ENCODE data around the gene FCER1G.

The FCER1G gene

GRCh38 chr1:161215076-161215475, at the start of gene FCER1G:
FCER1G (plus strand) TSS chr1:161215295; CDS start chr1:161215322, 27 bp downstream.
- no peak within 1 kb of the TSS for H3K4me3 ChIP-seq (ENCODE audit: low read length)
- DNase-seq (ENCODE audit: low read depth): no peak
- TF ChIP-seq CTCF (conservative IDR thresholded peaks at IDR 0.05; ENCODE audit: low read length): no peak

- peak; percentile 98 for DNase-seq (ENCODE audit: low read depth)
- H3K4me3 ChIP-seq (ENCODE audit: low read length): peak within 1 kb of the TSS; percentile 92
- TF ChIP-seq CTCF (conservative IDR thresholded peaks at IDR 0.05; ENCODE audit: low read length): peak; percentile 59
Observed at GRCh38 chr1:161165742-161166668, 49.1 kb upstream of the FCER1G start, which contains the start of gene PPOX. PPOX (plus strand) TSS chr1:161166426; CDS start chr1:161166848, 422 bp downstream.

- no peak for DNase-seq (ENCODE audit: low read depth)
- peak overlapping the region; percentile 92 for H3K4me3 ChIP-seq (ENCODE audit: low read length)
- no peak for TF ChIP-seq CTCF (conservative IDR thresholded peaks at IDR 0.05; ENCODE audit: low read length)
Observed at GRCh38 chr1:161166669-161167548, 48.2 kb upstream of the FCER1G start.

GRCh38 chr1:161168906-161169305, 46.2 kb upstream of the FCER1G start:
- no peak overlapping the region for H3K4me3 ChIP-seq (ENCODE audit: low read length)
- DNase-seq (ENCODE audit: low read depth): no peak
- TF ChIP-seq CTCF (conservative IDR thresholded peaks at IDR 0.05; ENCODE audit: low read length): no peak

GRCh38 chr1:161171191-161171590, 43.9 kb upstream of the FCER1G start:
- no peak overlapping the region for H3K4me3 ChIP-seq (ENCODE audit: low read length)
- no peak for DNase-seq (ENCODE audit: low read depth)
- TF ChIP-seq CTCF (conservative IDR thresholded peaks at IDR 0.05; ENCODE audit: low read length): peak; percentile 17; the same call in 1 of the 2 replicates

GRCh38 chr1:161171696-161172095, 43.4 kb upstream of the FCER1G start:
- no peak for TF ChIP-seq CTCF (conservative IDR thresholded peaks at IDR 0.05; ENCODE audit: low read length)
- no peak for DNase-seq (ENCODE audit: low read depth)

More at GRCh38 chr1:161171696-161172095, 43.4 kb upstream of the FCER1G start:
- no peak overlapping the region for H3K4me3 ChIP-seq (ENCODE audit: low read length)
